GM21576 (cell line): Measurements from ENCODE around the gene DEFB125.
"Not testable (repeated sequence)": the region's sequence is repeated elsewhere in the genome, so short reads cannot be mapped to it uniquely, and the experiment has no call there.

Experiments
- ATAC-seq: cut with Tn5 transposase; IDR thresholded peaks from one replicate; pipeline ENCODE4 v1.9.1; 2021; ENCODE audit warnings: mild to moderate bottlenecking, moderate library complexity; ENCODE audit not compliant: unreplicated experiment

Gene DEFB125

GRCh38 chr20:87401-87800, at the start of gene DEFB125:
TSS of gene DEFB125 (plus strand) at chr20:87672. CDS start at chr20:87710, 38 bp downstream.
- no peak for ATAC-seq

- ATAC-seq: no peak
Observed at GRCh38 chr20:60035-60918, 27.2 kb upstream of the DEFB125 start.

- ATAC-seq: no peak
Observed at GRCh38 chr20:61230-61629, 26.2 kb upstream of the DEFB125 start.

DNA sequence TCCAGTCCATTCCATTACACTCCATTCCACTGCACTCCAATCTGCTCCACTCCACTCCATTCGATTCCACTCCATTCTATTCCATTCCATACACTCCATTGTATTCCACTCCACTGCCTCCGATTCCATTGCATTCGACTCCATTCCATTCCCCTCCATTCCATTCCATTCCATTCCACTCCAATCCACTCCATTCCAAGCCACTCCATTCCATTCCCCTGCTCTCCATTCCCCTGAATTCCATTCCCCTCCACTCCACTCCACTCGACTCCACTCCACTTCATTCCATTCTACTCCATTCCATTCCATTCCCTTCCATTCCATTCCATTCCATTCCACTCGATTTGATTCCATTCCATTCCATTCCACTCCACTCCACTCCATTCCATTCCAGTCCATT, 25.7 kb upstream of the DEFB125 start:
- no peak for ATAC-seq

DNA sequence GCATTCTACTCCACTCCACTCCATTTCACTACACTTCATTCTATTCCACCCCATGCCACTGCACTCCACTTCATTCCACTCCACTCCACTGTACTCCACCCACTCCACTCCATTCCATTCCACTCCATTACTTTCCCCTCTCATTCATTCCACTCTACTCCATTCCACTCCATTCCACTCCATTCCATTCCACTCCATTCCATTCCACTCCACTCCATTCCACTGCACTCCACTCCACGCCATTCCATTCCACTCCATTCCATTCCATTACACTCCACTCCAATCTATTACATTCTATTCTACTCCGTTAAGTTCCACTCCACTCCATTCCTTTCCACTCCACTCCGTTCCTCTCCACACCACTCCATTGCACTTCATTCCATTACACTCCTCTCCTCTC, 25.0 kb upstream of the DEFB125 start:
- no peak for ATAC-seq

GRCh38 chr20:64026-64603, 23.4 kb upstream of the DEFB125 start:
- no peak for ATAC-seq

GRCh38 chr20:64766-65322, 22.6 kb upstream of the DEFB125 start:
- no peak for ATAC-seq

- ATAC-seq: no peak
Observed at GRCh38 chr20:77231-77630, 10.2 kb upstream of the DEFB125 start.

- ATAC-seq: no peak
Observed at GRCh38 chr20:78338-78737, 9.1 kb upstream of the DEFB125 start.

GRCh38 chr20:79565-79964, 7.9 kb upstream of the DEFB125 start:
- no peak for ATAC-seq

DNA sequence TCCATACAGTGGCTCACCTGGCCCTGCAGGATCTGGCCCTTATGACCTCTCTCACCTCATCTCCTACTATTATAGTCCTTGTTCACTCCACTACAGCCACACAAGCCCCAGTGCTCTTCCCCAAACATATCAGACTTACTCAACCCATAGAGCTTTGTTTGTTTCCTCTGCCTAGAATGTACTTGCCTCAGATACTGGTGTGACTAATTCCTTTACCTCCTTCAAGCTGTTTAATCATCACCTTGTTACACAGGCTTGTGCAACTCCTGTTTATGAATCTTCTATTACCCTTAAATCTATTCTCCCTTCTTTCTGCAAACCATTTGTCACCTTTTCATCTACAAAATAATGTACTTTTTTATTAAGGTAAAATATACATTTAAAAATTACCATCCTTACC, 3.2 kb downstream of the DEFB125 start:
- ATAC-seq: no peak

DNA sequence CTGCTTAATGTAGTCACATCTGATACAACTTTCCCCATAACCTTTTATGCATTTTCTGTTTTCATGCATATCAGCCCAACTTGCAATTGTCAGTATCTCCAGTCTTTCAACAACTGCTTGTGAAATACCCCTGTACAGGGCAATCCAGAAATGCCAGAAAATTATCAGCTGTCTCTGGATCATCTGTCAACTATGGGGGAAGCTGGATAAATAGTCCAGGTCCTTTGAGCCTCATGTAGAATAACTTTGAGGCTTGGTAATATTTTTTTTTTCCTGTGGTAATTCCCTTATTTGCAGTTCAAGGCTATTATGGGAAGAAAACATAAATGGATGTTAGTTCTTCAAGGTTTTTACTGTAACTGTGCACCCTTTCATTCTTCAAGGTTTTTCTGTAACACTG, 6.2 kb downstream of the DEFB125 start:
- ATAC-seq: no peak

DNA sequence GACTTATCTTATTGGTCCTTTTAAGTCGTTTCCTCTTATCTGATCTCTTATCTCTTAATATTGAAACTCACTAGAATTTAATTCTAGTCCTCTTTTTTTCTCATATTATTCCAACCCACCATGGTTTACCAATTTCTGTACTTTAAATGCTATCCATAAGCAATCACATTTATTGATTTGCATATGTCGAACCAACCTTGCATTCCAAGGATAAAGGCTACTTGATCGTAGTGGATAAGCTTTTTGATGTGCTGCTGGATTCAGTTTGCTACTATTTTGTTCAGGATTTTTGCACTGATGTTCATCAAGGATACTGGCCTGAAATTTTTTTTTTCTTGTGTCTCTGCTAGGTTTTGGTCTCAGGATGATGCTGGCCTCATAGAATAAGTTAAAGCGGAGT, 7.7 kb downstream of the DEFB125 start:
- no peak for ATAC-seq

- ATAC-seq: not testable (repeated sequence)
Observed at GRCh38 chr20:97691-98090, 10.2 kb downstream of the DEFB125 start.

GRCh38 chr20:101975-102374, 14.5 kb downstream of the DEFB125 start:
- no peak for ATAC-seq

- no peak for ATAC-seq
Observed at GRCh38 chr20:103456-103855, 16.0 kb downstream of the DEFB125 start.

DNA sequence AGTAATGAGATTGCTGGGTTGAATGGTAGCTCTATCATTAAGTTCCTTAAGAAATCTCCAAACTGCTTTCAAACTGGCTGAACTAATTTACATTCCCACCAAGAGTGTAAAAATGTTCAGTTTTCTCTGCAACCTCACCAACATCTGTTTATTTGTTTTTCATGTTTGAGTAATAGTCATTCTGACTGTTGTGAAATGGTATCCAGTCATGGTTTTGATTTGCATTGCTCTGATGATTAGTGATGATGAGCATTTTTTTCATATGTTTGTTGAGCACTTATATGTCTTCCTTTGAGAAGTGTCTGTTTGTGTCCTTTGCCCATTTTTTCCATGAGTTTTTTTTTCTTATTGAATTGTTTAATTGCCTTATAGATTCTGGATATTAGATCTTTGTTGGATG, 24.9 kb downstream of the DEFB125 start:
- no peak for ATAC-seq

DNA sequence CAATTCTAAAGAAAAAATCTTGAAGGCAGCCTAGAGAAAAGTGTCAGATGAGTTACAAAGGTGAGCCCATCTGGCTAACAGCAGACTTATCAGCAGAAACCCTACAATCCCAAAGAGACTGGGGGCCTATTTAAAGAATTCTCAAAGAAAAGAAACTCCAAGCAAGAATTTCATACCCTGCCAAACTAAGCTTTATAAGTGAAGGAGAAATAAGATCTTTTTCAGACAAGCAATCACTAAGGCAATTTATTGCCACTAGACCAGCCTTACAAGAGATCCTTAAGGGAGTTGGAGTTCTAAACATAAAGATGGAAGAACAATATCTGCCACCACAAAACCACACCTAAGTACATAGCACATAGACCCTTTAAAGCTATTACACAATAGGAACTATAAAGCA, 30.0 kb downstream of the DEFB125 start:
- no peak for ATAC-seq

DNA sequence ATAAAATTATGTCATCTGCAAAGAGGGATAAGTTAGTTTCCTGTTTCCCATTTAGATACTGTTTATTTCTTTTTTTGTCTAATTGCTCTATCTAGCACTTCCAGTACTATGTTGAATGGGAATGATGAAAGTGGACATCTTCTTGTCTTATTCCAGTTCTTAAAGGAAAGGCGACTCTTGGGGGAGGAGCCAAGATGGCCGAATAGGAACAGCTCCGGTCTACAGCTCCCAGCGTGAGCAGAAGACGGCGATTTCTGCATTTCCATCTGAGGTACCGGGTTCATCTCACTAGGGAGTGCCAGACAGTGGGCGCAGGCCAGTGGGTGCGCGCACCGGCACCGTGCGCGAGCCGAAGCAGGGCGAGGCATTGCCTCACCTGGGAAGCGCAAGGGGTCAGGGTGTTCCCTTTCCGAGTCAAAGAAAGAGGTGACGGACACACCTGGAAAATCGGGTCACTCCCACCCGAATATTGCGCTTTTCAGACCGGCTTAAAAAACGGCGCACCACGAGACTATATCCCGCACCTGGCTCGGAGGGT, 42.4 kb downstream of the DEFB125 start:
- not testable (repeated sequence) for ATAC-seq

GRCh38 chr20:137668-138490, 50.4 kb downstream of the DEFB125 start:
- no peak for ATAC-seq

- no peak for ATAC-seq
Observed at GRCh38 chr20:142290-142689, 54.8 kb downstream of the DEFB125 start, which contains the start of gene DEFB126. TSS of gene DEFB126 (plus strand) at chr20:142590. CDS start at chr20:142629, 39 bp downstream.
